Measurements from ENCODE around the gene CIROP.

Gene CIROP

DNA sequence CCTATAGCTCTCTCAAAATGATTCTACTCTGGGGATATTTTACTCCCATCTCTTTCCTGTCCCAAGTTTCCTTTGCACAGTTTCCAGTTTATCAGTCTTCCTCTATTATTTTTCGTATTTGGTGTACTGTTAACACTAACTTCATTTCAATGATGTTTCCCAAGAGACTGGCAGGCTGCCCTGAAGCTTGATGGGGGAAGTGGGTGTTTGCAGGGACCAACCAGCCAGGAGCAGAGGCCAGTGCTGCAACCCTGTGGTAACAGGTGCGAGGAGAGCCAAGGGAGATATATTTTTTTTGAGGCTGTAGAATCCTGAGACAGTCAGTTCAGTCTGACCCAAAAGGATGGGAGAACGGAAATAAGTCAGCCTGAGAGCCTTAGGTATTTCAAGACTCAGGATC is 26.1 kb upstream of the CIROP start:
- no peak overlapping the region for H3K18ac ChIP-seq (ENCODE audit: low read length)
- DNase-seq (ENCODE audit: low spot score) = no peak
- H3K4me3 ChIP-seq (ENCODE audit: low read length in 2 of 2) = no peak overlapping the region
- H2AFZ ChIP-seq (ENCODE audit: low read length) = no peak overlapping the region
- no peak overlapping the region for H2BK5ac ChIP-seq (ENCODE audit: low read length)
- H2BK12ac ChIP-seq (ENCODE audit: low read length) = no peak overlapping the region
- H2BK120ac ChIP-seq (ENCODE audit: low read depth, low read length) = no peak overlapping the region
- H3K9ac ChIP-seq (ENCODE audit: low read depth, low read length, poor library complexity) = no peak overlapping the region
- H4K8ac ChIP-seq (ENCODE audit: low read depth, low read length) = no peak overlapping the region
- H3K36me3 ChIP-seq (replicated peaks in 1 of 2; ENCODE audit: control insufficient read depth in 2 of 2, insufficient read depth in 2 of 2, low read length in 2 of 2) = peaks cover 0 to 11% of the 10 kb centered on the region in 2 donors
- H3K27me3 ChIP-seq (ENCODE audit: control insufficient read depth in 3 of 3, insufficient read depth in 3 of 3, low read depth in 1 of 3, low read length in 3 of 3) = no peaks in the 10 kb centered on the region
- no peak overlapping the region for H3K23ac ChIP-seq (ENCODE audit: low read depth, low read length, poor library complexity)
- no peak overlapping the region for H2BK15ac ChIP-seq (ENCODE audit: low read length)
- WGBS, 2 donors (ENCODE audit: extremely low coverage in 2 of 2, insufficient read length in 2 of 2, insufficient replicate concordance in 1 of 2) = no CpG with 5 or more reads among the region's 3 CpGs
- H3K4ac ChIP-seq (ENCODE audit: low read length) = no peak overlapping the region
- H3K14ac ChIP-seq (ENCODE audit: low read length) = no peak overlapping the region
- no peaks in the 10 kb centered on the region for H3K79me1 ChIP-seq (ENCODE audit: low read depth, low read length)
- H2AK5ac ChIP-seq (ENCODE audit: low read depth, low read length) = no peak overlapping the region
- H3K4me1 ChIP-seq (ENCODE audit: control insufficient read depth in 2 of 2, insufficient read depth in 1 of 2, low read depth in 1 of 2, low read length in 2 of 2) = no peaks in the 10 kb centered on the region
- peaks cover 0 to 2% of the 10 kb centered on the region in 2 donors for H3K9me3 ChIP-seq (replicated peaks in 1 of 2; ENCODE audit: control insufficient read depth in 2 of 2, insufficient read depth in 1 of 2, low read depth in 1 of 2, low read length in 2 of 2)
- no peak overlapping the region for H3K27ac ChIP-seq (replicated peaks; ENCODE audit: low read length)
- H4K91ac ChIP-seq (ENCODE audit: low read depth, low read length, poor library complexity) = no peak overlapping the region
- H3K4me2 ChIP-seq (ENCODE audit: insufficient read depth, low read length, poor library complexity, severe bottlenecking) = no peak overlapping the region

DNA sequence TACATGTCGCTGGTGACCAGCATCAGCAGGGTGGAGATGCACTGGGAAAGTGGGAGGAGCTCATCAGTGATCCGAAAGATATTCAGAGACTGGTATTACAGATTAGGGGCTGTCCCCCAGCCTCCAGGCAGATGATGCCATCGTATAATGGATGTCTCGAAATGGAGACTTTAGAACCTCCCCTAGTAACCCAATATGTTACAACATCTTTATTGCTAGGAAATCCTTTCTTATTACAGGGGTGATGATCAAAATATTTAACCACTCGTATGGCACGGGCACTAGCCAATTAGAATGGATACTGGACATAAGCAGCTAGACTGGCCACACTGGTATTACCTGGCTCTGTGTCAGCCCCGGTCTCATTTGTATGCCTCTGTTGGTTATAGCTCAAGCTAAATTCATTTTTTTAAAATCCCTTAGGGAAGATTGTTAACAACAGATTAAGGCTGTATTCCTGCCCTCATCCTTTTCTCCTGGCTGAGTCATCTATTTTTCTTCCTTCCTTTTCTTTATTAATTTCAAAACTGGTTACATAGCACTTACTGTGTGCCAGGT is 25.0 kb upstream of the CIROP start:
- H3K79me1 ChIP-seq (ENCODE audit: low read depth, low read length) = no peaks in the 10 kb centered on the region
- no peak overlapping the region for H2BK120ac ChIP-seq (ENCODE audit: low read depth, low read length)
- no peaks in the 10 kb centered on the region for H3K27me3 ChIP-seq (ENCODE audit: control insufficient read depth in 3 of 3, insufficient read depth in 3 of 3, low read depth in 1 of 3, low read length in 3 of 3)
- H4K8ac ChIP-seq (ENCODE audit: low read depth, low read length) = no peak overlapping the region
- no CpG with 5 or more reads among the region's 7 CpGs for WGBS, 2 donors (ENCODE audit: extremely low coverage in 2 of 2, insufficient read length in 2 of 2, insufficient replicate concordance in 1 of 2)
- no peak overlapping the region for H3K27ac ChIP-seq (replicated peaks; ENCODE audit: low read length)
- H3K9me3 ChIP-seq (replicated peaks in 1 of 2; ENCODE audit: control insufficient read depth in 2 of 2, insufficient read depth in 1 of 2, low read depth in 1 of 2, low read length in 2 of 2) = peaks cover 0 to 2% of the 10 kb centered on the region in 2 donors
- no peak for DNase-seq (ENCODE audit: low spot score)
- no peak overlapping the region for H2BK15ac ChIP-seq (ENCODE audit: low read length)
- H3K4me2 ChIP-seq (ENCODE audit: insufficient read depth, low read length, poor library complexity, severe bottlenecking) = no peak overlapping the region
- no peak overlapping the region for H2BK12ac ChIP-seq (ENCODE audit: low read length)
- H3K4me1 ChIP-seq (ENCODE audit: control insufficient read depth in 2 of 2, insufficient read depth in 1 of 2, low read depth in 1 of 2, low read length in 2 of 2) = no peaks in the 10 kb centered on the region
- H2AFZ ChIP-seq (ENCODE audit: low read length) = no peak overlapping the region
- H3K9ac ChIP-seq (ENCODE audit: low read depth, low read length, poor library complexity) = no peak overlapping the region
- no peak overlapping the region for H3K18ac ChIP-seq (ENCODE audit: low read length)
- H2BK5ac ChIP-seq (ENCODE audit: low read length) = no peak overlapping the region
- peaks cover 0 to 10% of the 10 kb centered on the region in 2 donors for H3K36me3 ChIP-seq (replicated peaks in 1 of 2; ENCODE audit: control insufficient read depth in 2 of 2, insufficient read depth in 2 of 2, low read length in 2 of 2)
- no peak overlapping the region for H3K14ac ChIP-seq (ENCODE audit: low read length)
- H3K23ac ChIP-seq (ENCODE audit: low read depth, low read length, poor library complexity) = no peak overlapping the region
- H2AK5ac ChIP-seq (ENCODE audit: low read depth, low read length) = no peak overlapping the region
- no peak overlapping the region for H3K4ac ChIP-seq (ENCODE audit: low read length)
- H4K91ac ChIP-seq (ENCODE audit: low read depth, low read length, poor library complexity) = no peak overlapping the region
- no peak overlapping the region for H3K4me3 ChIP-seq (ENCODE audit: low read length in 2 of 2)

DNA sequence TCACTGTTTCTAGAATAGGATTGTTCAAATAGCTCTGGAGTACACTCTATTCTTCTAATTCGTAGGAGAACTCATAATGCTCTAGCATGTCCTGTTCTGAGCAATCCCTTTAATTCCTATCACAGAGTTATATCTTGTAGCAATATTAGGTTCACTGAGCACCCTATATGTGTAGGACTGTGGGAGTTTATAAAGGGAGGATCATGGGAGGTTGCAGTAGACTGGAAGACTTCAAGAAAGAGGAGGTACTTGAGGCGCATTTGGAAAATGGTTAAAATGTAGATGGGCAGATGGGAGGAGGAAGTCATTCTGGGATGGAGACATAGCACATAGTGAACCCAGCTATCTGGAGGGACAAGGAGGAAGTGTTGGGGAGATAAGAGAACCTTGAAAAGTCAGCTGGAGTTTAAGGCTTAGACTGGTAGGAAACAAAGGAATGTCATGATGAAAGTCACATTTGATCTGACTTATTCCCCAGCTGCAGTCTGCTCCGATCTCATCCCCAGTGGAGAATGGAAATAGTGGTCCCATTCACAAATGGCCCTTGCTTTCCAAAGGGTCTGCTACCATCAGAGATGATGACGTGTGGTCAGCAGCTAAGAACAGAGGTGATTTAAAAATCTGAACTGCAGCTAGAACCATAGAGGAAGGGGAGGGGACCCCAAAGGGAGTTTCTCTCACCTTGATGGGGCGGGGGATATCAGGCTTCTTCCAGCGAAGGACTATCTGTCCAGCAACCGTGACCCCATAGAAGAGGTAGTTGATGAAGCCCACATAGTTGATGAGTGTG is 24.4 kb upstream of the CIROP start:
- Histone ChIP-seq H3K27me3 (ENCODE audit: control insufficient read depth in 3 of 3, insufficient read depth in 3 of 3, low read depth in 1 of 3, low read length in 3 of 3) (no peaks in the 10 kb centered on the region), H2BK15ac (ENCODE audit: low read length) (no peak overlapping the region), H3K18ac (ENCODE audit: low read length) (no peak overlapping the region), H3K79me1 (ENCODE audit: low read depth, low read length) (no peaks in the 10 kb centered on the region), H2AFZ (ENCODE audit: low read length) (no peak overlapping the region), H2BK12ac (ENCODE audit: low read length) (no peak overlapping the region), H4K91ac (ENCODE audit: low read depth, low read length, poor library complexity) (no peak overlapping the region), H3K14ac (ENCODE audit: low read length) (no peak overlapping the region), H3K9ac (ENCODE audit: low read depth, low read length, poor library complexity) (no peak overlapping the region), H3K4me3 (ENCODE audit: low read length in 2 of 2) (no peak overlapping the region), H4K8ac (ENCODE audit: low read depth, low read length) (no peak overlapping the region), H3K4me2 (ENCODE audit: insufficient read depth, low read length, poor library complexity, severe bottlenecking) (no peak overlapping the region), H2BK120ac (ENCODE audit: low read depth, low read length) (no peak overlapping the region), H3K27ac (replicated peaks; ENCODE audit: low read length) (no peak overlapping the region), H3K4ac (ENCODE audit: low read length) (no peak overlapping the region), H2BK5ac (ENCODE audit: low read length) (no peak overlapping the region), H2AK5ac (ENCODE audit: low read depth, low read length) (no peak overlapping the region), H3K4me1 (ENCODE audit: control insufficient read depth in 2 of 2, insufficient read depth in 1 of 2, low read depth in 1 of 2, low read length in 2 of 2) (no peaks in the 10 kb centered on the region), H3K23ac (ENCODE audit: low read depth, low read length, poor library complexity) (no peak overlapping the region), H3K36me3 (replicated peaks in 1 of 2; ENCODE audit: control insufficient read depth in 2 of 2, insufficient read depth in 2 of 2, low read length in 2 of 2) (peaks cover 0 to 10% of the 10 kb centered on the region in 2 donors), H3K9me3 (replicated peaks in 1 of 2; ENCODE audit: control insufficient read depth in 2 of 2, insufficient read depth in 1 of 2, low read depth in 1 of 2, low read length in 2 of 2) (peaks cover 0 to 2% of the 10 kb centered on the region in 2 donors)
- DNase-seq (ENCODE audit: low spot score) = no peak
- no CpG with 5 or more reads among the region's 7 CpGs for WGBS, 2 donors (ENCODE audit: extremely low coverage in 2 of 2, insufficient read length in 2 of 2, insufficient replicate concordance in 1 of 2)

DNA sequence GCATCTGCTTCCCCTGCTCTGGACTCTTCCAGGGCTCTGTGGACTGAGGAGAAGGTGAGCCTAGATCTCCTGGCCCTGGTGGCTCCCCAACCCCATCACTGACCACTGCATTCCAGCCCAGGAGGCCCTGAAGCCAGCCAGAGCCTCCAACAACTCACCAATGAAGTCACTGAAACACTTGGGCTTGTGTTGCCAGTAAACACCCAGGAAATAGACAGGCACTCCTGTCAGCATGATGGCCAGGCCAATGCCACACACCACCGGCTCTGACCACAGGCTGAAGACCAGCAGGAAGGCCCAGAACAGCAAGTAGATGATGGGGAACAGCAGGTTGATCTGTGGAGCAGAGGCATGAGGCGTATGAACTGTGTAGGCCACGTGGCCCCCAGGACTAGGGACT is 23.1 kb upstream of the CIROP start:
- Histone ChIP-seq H2BK120ac (ENCODE audit: low read depth, low read length) (no peak overlapping the region), H2AK5ac (ENCODE audit: low read depth, low read length) (no peak overlapping the region), H3K4me1 (ENCODE audit: control insufficient read depth in 2 of 2, insufficient read depth in 1 of 2, low read depth in 1 of 2, low read length in 2 of 2) (peaks cover 0 to 3% of the 10 kb centered on the region in 2 donors), H3K14ac (ENCODE audit: low read length) (no peak overlapping the region), H3K36me3 (replicated peaks in 1 of 2; ENCODE audit: control insufficient read depth in 2 of 2, insufficient read depth in 2 of 2, low read length in 2 of 2) (peaks cover 0 to 10% of the 10 kb centered on the region in 2 donors), H3K27me3 (ENCODE audit: control insufficient read depth in 3 of 3, insufficient read depth in 3 of 3, low read depth in 1 of 3, low read length in 3 of 3) (no peaks in the 10 kb centered on the region), H3K27ac (replicated peaks; ENCODE audit: low read length) (no peak overlapping the region), H2BK5ac (ENCODE audit: low read length) (no peak overlapping the region), H4K91ac (ENCODE audit: low read depth, low read length, poor library complexity) (no peak overlapping the region), H4K8ac (ENCODE audit: low read depth, low read length) (no peak overlapping the region), H3K23ac (ENCODE audit: low read depth, low read length, poor library complexity) (peak overlapping the region; percentile 16), H3K9ac (ENCODE audit: low read depth, low read length, poor library complexity) (no peak overlapping the region), H2AFZ (ENCODE audit: low read length) (no peak overlapping the region), H2BK12ac (ENCODE audit: low read length) (no peak overlapping the region), H2BK15ac (ENCODE audit: low read length) (no peak overlapping the region), H3K18ac (ENCODE audit: low read length) (no peak overlapping the region), H3K4ac (ENCODE audit: low read length) (no peak overlapping the region), H3K79me1 (ENCODE audit: low read depth, low read length) (no peaks in the 10 kb centered on the region), H3K4me3 (ENCODE audit: low read length in 2 of 2) (no peak overlapping the region), H3K4me2 (ENCODE audit: insufficient read depth, low read length, poor library complexity, severe bottlenecking) (no peak overlapping the region), H3K9me3 (replicated peaks in 1 of 2; ENCODE audit: control insufficient read depth in 2 of 2, insufficient read depth in 1 of 2, low read depth in 1 of 2, low read length in 2 of 2) (peaks cover 0 to 2% of the 10 kb centered on the region in 2 donors)
- DNase-seq (ENCODE audit: low spot score) = no peak
- no CpG with 5 or more reads among the region's 3 CpGs for WGBS, 2 donors (ENCODE audit: extremely low coverage in 2 of 2, insufficient read length in 2 of 2, insufficient replicate concordance in 1 of 2)
